ENCODE measurements around the gene FRMD8.
A peak's percentile ranks its signal among the peaks of the same experiment; 100 is the strongest.
"Not testable (repeated sequence)": the region's sequence is repeated elsewhere in the genome, so short reads cannot be mapped to it uniquely, and the experiment has no call there.

The FRMD8 gene

DNA sequence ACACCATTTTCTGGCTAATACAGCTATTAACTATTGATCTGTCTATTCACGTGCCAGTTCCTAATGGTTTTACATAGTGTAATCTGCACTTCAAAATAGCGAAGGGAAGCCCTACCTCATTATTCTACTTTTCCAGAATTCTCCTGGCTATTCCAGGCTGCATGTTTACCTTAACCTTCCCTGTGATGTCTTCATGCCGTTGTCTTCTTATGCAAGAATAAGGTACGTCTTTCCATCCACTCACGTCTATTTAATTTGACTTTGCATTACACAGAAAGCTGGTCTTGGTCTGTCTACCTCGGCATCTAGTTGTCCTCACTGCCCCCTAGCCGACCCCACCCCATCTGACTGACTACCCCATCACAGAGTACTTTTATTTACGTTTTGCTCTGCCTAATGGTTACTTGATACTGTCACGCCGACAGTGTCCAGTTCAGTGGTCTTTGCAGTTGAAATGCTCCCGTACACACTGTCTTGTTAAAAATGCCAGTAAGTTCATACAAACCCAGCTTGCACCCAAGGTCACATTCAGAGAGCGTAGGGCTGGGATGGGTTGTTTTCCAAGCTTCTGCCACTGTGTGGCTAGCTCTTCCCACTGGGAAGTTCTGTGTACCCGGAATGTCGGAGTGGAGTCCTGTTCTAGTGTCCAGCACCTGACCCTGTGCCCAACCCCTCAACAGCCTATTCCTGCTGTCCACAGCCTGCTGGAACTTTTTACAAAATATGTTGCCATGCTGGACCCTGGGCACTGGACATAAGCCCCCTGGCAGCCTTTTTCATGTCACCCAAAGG, 51.2 kb downstream of the FRMD8 start:
- DNase-seq: no peak

- no peak for DNase-seq
These were observed 52.1 kb downstream of the FRMD8 start for GRCh38 chr11:65438257-65439151.

GRCh38 chr11:65439331-65440181, 53.1 kb downstream of the FRMD8 start:
- no peak for DNase-seq

- DNase-seq: no peak
These were observed 54.5 kb downstream of the FRMD8 start for GRCh38 chr11:65440831-65441499.

DNA sequence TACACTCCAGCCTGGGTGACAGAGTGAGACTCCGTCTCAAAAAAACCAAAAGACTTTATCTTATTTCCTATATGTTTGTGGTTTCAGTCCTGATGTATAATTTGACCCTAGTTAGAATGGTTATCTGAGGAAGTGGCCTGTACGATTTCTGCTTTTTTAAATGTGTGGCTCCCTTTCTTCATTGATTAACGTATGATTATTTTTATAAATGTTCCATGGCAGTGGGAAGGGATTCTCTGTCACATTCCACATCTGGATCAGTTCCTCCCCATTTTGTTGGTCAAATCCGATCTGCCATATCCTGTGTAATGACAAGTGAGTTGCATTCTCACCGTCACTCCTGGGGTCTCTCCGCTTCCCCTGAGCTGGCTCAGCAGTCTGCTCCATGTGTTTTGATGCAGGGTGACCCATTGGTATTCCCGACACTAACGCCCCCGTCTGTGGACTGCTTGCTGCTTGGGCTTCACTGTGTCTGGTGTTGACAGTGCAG, 56.5 kb downstream of the FRMD8 start:
- no peak for DNase-seq

DNA sequence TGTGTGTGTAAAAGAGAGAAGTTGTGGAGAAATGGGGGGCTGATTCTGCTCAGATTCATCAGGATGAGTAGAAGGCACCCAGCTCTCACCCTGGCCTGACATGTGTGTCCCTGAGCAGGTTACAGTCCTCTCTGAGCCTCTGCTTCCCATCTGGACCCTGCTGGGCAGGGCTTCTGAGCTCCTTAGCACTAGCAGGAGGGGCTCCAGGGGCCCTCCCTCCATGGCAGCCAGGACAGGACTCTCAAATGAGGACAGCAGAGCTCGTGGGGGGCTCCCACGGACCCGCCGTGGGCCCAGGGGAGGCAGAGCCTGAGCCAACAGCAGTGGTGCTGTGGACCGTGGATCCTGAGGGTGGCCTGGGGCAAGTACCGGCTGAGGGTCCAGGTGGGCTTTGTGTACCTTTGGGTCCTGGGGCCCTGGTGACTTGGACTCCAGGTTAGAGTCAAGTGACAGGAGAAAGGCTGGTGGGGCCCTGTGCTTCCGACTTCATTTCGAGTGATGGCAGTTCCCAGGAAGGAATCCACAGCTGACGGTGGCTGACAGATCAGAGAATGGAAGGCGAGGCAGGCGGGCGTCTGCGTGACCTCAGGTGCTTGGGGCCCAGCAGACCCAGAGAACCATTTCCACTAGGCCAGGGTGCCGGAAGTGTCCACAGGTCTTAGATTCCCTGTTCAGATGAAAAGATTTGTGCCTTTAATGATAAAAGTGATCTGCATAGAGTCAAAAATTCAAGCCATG, 58.0 kb downstream of the FRMD8 start:
- no peak for DNase-seq

DNA sequence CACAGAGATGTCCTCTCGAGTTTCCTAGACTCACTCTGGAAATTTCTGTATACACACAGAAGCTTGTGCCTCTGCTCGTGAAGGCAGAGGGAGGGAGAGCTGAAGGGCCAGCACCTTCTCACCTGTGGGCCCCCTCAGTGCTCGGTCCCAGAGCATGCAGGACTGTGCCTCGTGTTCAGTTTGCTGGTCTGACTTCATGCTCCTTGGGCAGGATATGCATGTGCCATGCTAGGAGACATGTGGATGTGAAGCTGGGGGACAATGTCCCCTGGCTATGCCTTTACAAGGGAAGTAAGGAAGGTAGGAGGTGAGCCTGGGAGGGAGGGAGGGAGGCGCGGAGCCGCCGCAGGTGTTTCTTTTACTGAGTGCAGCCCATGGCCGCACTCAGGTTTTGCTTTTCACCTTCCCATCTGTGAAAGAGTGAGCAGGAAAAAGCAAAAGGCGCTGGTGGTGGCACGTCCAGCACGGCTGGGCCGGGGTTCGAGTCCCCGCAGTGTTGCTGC, 58.7 kb downstream of the FRMD8 start:
- no peak for DNase-seq

GRCh38 chr11:65445604-65446445, 59.4 kb downstream of the FRMD8 start:
- DNase-seq: no peak

DNA sequence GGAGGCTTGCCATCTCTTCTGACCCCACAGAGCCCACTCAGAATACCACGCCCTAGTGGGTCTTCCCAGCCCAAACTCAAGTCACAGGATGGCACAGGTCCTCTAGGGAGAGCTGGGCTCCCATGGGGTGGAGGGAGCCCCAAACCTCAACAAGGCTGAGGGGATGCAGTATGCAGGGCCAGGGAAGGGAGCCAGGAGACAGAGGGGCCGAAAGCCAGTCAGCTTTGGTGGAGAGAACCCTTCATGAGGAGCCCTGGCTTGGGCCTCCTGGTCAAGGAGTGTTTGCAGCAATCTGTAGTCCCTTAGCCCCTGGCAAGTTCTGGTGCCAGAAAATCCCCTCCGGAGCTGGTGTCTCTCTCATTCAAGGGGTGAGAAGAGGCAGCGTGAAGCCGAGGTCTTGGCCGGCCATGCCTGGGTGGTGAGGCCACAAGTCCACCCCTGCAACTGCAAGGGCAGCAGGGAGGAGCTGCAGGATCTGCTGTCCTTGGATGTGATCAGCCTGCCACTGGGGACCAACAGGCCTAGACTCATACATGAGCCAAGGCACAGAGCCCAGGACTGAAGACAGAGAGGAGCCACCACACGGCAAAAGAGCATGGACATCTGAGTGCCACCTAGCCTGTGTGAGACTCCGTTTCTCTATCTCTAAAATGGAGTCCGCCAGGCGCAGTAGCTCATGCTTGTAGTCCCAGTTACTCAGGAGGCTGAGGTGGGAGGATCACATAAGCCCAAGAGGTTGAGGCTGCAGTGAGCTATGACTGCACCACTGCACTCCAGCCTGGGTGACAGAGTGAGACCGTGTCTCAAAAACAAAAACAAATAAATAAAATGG, 60.2 kb downstream of the FRMD8 start:
- DNase-seq: no peak

DNA sequence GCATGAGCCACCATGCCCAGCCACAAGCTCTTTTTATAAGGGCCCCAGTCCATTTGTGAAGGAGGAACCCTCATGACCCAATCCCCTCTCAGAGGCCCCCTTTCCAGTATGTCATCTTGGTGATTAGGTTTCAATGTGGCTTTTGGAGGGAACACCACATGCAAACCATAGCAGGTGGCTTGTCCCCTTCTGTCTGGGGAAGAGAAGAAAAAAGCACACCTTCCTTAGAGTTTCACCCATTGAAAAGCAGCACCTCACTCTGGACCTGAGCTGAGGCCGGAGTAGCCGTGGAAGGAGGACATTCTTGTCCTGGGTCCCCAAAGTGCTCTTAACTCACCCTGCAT, 61.6 kb downstream of the FRMD8 start:
- no peak for DNase-seq

- DNase-seq: no peak
These were observed 62.1 kb downstream of the FRMD8 start for GRCh38 chr11:65448418-65449105.

GRCh38 chr11:65451301-65451700, 64.9 kb downstream of the FRMD8 start:
- DNase-seq: not testable (repeated sequence)

DNA sequence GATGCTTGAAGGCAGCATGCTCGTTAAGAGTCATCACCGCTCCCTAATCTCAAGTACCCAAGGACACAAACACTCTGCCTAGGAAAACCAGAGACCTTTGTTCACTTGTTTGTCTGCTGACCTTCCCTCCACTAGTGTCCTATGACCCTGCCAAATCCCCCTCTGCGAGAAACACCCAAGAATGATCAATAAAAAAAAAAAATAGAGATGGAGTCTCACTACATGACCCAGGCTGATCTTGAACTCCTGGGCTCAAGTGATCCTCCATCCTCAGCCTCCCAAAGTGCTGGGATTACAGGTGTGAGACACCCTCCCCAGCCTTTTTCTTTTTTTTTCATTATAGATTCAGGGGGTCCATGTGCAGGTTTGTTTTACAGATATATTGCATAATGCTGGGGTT, 65.8 kb downstream of the FRMD8 start:
- not testable (repeated sequence) for DNase-seq

GRCh38 chr11:65452806-65453490, 66.5 kb downstream of the FRMD8 start:
- DNase-seq: no peak

GRCh38 chr11:65454311-65454695, 67.9 kb downstream of the FRMD8 start:
- DNase-seq: no peak

- DNase-seq: peak; percentile 81
These were observed 68.4 kb downstream of the FRMD8 start for GRCh38 chr11:65454696-65455456.

DNA sequence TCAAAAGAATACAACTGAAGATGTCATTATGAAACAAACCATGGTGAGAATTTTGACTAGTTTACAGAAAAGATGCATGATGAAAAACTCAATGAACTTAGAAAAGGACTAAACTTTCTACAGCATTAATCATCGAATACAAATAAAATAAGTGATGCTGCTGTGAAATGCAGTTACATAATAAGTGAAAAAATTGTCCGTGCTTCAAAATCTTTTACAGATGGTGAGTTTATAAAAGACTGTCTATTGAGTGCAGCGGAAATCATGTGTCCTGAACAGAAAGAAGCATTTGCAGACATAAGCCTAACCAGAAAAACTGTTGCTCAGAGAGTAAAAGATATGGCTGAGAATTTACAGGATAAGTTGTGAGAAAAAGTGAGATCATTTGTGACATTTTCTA, 70.0 kb downstream of the FRMD8 start:
- no peak for DNase-seq

DNA sequence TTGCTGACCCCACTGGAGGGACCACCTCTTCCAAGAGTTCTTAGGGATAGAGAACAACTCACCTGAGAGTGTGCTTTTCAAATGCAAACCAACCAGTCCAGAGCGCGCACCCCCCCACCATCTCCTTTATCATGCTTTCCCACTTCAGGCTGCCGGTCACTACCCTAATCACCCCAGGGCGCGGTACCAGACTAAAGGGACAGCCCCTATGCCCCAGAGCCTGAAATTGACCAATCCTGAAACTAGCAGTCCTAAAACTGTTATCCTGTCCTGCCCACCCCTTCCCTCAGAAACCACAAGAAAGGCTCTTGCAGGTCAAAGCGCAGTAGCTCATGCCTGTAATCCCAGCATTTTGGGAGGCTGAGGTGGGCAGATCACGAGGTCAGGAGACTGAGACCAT, 73.1 kb downstream of the FRMD8 start:
- DNase-seq: no peak

Measured in stimulated activated CD4-positive, alpha-beta T cell treated with anti-CD3 and anti-CD28 coated beads, Interleukin-4, amount 100 ng/mL, for 1 hour (primary cell).